Neural cell (in vitro differentiated cells): ENCODE results near the gene NUP133. TPM values are rescaled to one million over a fixed set of nuclear protein-coding genes. Genes with fewer than 3 reads are reported as not detected.

Experiments
- H2AFZ ChIP-seq: fragments of 200-600, 300-800 bp; sonication (generic), shearing (Covaris generic); 2 replicates; pipeline ENCODE4 v1.6.0; 2014; ENCODE audit warnings: low read depth, mild to moderate bottlenecking, antibody characterized with exemption, low read length, moderate library complexity
- H3F3A ChIP-seq: fragments of 200-600 bp; shearing (Covaris generic); 2 replicates; pipeline ENCODE4 v1.6.1; 2016; ENCODE audit warnings: mild to moderate bottlenecking, moderate library complexity, mixed read lengths, antibody characterized with exemption, low read length; ENCODE audit not compliant: insufficient read depth, poor library complexity, severe bottlenecking
- H3K27ac ChIP-seq: fragments of 200-600, 300-800 bp; sonication (generic), shearing (Covaris generic); 2 replicates; pipeline ENCODE4 v1.5.1; 2014; ENCODE audit warnings: mild to moderate bottlenecking, low read length, moderate library complexity
- H3K27me3 ChIP-seq: fragments of 300-800, 200-600 bp; sonication (generic), shearing (Covaris generic); 2 replicates; pipeline ENCODE4 v1.6.0; 2014; ENCODE audit warnings: mild to moderate bottlenecking, low read depth, low read length, moderate library complexity; ENCODE audit not compliant: insufficient read depth
- H3K36me3 ChIP-seq: fragments of 300-800, 200-600 bp; sonication (generic), shearing (Covaris generic); 2 replicates; pipeline ENCODE4 v1.5.1; 2014; ENCODE audit warnings: mild to moderate bottlenecking, antibody characterized with exemption, low read length, moderate library complexity; ENCODE audit not compliant: insufficient read depth
- H3K4me2 ChIP-seq: fragments of 300-800, 200-600 bp; sonication (generic), shearing (Covaris generic); 2 replicates; pipeline ENCODE4 v1.6.0; 2014; ENCODE audit warnings: mild to moderate bottlenecking, low read length
- H3K4me3 ChIP-seq: fragments of 300-800, 200-600 bp; sonication (generic), shearing (Covaris generic); 2 replicates; pipeline ENCODE4 v1.5.1; 2014; ENCODE audit warnings: mild to moderate bottlenecking, low read length, moderate library complexity
- H3K79me2 ChIP-seq: fragments of 200-600 bp; shearing (Covaris generic); replicated peaks from 2 replicates; pipeline ENCODE4 v1.6.0; 2014; ENCODE audit warnings: mild to moderate bottlenecking, low read length, moderate library complexity; ENCODE audit not compliant: insufficient read depth
- H3K9ac ChIP-seq: fragments of 300-800, 200-600 bp; sonication (generic), shearing (Covaris generic); 2 replicates; pipeline ENCODE4 v1.6.1; 2016; ENCODE audit warnings: mild to moderate bottlenecking, low read length, mixed read lengths
- H3K9me2 ChIP-seq: fragments of 200-600 bp; shearing (Covaris generic); 2 replicates; pipeline ENCODE4 v1.6.1; 2016; ENCODE audit warnings: mild to moderate bottlenecking, low read length, mixed read lengths; ENCODE audit not compliant: insufficient read depth
- H3K9me3 ChIP-seq: fragments of 200-600, 300-800 bp; sonication (generic), shearing (Covaris generic); 2 replicates; pipeline ENCODE4 v1.6.1; 2016; ENCODE audit warnings: mild to moderate bottlenecking, mixed run types, low read length, moderate library complexity, mixed read lengths
- H4K20me1 ChIP-seq: fragments of 200-600 bp; shearing (Covaris generic); 2 replicates; pipeline ENCODE4 v1.6.1; 2016; ENCODE audit warnings: mild to moderate bottlenecking, mixed run types; ENCODE audit not compliant: insufficient read depth
- EP300 ChIP-seq: fragments of 450-650 bp; conservative IDR thresholded peaks from 2 replicates; pipeline ENCODE4 v1.6.1; 2014; ENCODE audit warnings: antibody characterized with exemption, mild to moderate bottlenecking, moderate library complexity; ENCODE audit not compliant: poor library complexity, severe bottlenecking
- EZH2 ChIP-seq: fragments of 200-600, 300-800 bp; shearing (Covaris generic), sonication (generic); IDR thresholded peaks from 2 replicates; pipeline ENCODE4 v1.6.1; 2014; ENCODE audit warnings: antibody characterized with exemption, low read length, borderline replicate concordance, mild to moderate bottlenecking; ENCODE audit not compliant: insufficient read depth, poor library complexity, severe bottlenecking
- MXI1 ChIP-seq: fragments of 450-650 bp; conservative IDR thresholded peaks from 2 replicates; pipeline ENCODE4 v1.6.1; 2014; ENCODE audit warnings: antibody characterized with exemption, mild to moderate bottlenecking; ENCODE audit not compliant: poor library complexity, severe bottlenecking
- POLR2AphosphoS5 ChIP-seq: IDR thresholded peaks from 2 replicates; pipeline ENCODE4 v1.6.1; 2012
- RAD21 ChIP-seq: fragments of 450-650 bp; conservative IDR thresholded peaks from 2 replicates; pipeline ENCODE4 v1.6.1; 2014; ENCODE audit warnings: antibody characterized with exemption, mild to moderate bottlenecking, moderate library complexity
- TAF1 ChIP-seq: IDR thresholded peaks from 2 replicates; pipeline ENCODE4 v1.6.1; 2012; ENCODE audit warnings: low read depth
- polyA plus RNA-seq: library from polyadenylated mRNA; depleted of rRNA; stranded (reverse); fragments of >200 nt; gene quantifications from 2 replicates; pipeline ENCODE4 v1.2.3, GENCODE V29; 2014
- TF ChIP-seq, protein P1 (sequence below): IDR thresholded peaks from 2 replicates; pipeline ENCODE4 v1.6.1; 2012; ENCODE audit warnings: borderline replicate concordance
- TF ChIP-seq, protein P2 (sequence below): fragments of 450-650 bp; IDR thresholded peaks from 2 replicates; pipeline ENCODE4 v1.5.1; 2014; ENCODE audit warnings: antibody characterized with exemption, mild to moderate bottlenecking, moderate library complexity; ENCODE audit not compliant: poor library complexity, severe bottlenecking

The NUP133 gene
- polyA plus RNA-seq, 1 donor from 2014 or later = 73.4 TPM

DNA sequence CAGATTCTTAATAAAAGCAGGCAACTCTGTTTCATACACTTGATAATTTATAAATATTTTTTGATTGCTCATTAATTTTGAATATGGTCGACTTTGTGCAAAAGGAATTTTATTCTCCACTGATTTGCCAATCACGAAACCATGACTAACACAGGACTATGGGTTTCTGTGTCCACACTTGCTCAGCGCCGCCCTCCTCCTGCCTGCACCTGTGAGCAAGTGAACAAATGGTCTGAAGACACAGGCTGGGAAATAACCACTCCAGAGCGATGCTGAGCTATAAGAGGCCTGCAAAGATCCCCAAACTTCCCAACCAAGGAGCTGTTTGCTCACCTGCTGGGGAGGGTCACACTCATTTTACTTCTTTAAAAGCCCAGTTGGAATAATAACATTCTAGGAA lies 30.8 kb upstream of the NUP133 start:
- H4K20me1 ChIP-seq = no peaks in the 10 kb centered on the region
- H3K79me2 ChIP-seq = no peaks in the 10 kb centered on the region
- no peaks in the 10 kb centered on the region for H3K9me2 ChIP-seq
- no peak overlapping the region for H3K27ac ChIP-seq
- H3K9me3 ChIP-seq = no peaks in the 10 kb centered on the region
- no peak overlapping the region for H3K4me2 ChIP-seq
- H3K4me3 ChIP-seq = no peak overlapping the region
- H3F3A ChIP-seq = no peaks in the 10 kb centered on the region
- no peak overlapping the region for H2AFZ ChIP-seq
- no peaks in the 10 kb centered on the region for H3K27me3 ChIP-seq
- H3K36me3 ChIP-seq = peaks cover 3% of the 10 kb centered on the region
- TF ChIP-seq EP300 = no peak
- no peak for TF ChIP-seq MXI1
- TF ChIP-seq, protein P1, sequence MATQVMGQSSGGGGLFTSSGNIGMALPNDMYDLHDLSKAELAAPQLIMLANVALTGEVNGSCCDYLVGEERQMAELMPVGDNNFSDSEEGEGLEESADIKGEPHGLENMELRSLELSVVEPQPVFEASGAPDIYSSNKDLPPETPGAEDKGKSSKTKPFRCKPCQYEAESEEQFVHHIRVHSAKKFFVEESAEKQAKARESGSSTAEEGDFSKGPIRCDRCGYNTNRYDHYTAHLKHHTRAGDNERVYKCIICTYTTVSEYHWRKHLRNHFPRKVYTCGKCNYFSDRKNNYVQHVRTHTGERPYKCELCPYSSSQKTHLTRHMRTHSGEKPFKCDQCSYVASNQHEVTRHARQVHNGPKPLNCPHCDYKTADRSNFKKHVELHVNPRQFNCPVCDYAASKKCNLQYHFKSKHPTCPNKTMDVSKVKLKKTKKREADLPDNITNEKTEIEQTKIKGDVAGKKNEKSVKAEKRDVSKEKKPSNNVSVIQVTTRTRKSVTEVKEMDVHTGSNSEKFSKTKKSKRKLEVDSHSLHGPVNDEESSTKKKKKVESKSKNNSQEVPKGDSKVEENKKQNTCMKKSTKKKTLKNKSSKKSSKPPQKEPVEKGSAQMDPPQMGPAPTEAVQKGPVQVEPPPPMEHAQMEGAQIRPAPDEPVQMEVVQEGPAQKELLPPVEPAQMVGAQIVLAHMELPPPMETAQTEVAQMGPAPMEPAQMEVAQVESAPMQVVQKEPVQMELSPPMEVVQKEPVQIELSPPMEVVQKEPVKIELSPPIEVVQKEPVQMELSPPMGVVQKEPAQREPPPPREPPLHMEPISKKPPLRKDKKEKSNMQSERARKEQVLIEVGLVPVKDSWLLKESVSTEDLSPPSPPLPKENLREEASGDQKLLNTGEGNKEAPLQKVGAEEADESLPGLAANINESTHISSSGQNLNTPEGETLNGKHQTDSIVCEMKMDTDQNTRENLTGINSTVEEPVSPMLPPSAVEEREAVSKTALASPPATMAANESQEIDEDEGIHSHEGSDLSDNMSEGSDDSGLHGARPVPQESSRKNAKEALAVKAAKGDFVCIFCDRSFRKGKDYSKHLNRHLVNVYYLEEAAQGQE = no peak
- TF ChIP-seq, protein P2, sequence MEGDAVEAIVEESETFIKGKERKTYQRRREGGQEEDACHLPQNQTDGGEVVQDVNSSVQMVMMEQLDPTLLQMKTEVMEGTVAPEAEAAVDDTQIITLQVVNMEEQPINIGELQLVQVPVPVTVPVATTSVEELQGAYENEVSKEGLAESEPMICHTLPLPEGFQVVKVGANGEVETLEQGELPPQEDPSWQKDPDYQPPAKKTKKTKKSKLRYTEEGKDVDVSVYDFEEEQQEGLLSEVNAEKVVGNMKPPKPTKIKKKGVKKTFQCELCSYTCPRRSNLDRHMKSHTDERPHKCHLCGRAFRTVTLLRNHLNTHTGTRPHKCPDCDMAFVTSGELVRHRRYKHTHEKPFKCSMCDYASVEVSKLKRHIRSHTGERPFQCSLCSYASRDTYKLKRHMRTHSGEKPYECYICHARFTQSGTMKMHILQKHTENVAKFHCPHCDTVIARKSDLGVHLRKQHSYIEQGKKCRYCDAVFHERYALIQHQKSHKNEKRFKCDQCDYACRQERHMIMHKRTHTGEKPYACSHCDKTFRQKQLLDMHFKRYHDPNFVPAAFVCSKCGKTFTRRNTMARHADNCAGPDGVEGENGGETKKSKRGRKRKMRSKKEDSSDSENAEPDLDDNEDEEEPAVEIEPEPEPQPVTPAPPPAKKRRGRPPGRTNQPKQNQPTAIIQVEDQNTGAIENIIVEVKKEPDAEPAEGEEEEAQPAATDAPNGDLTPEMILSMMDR = no peak
- TF ChIP-seq TAF1 = no peak
- no peak for TF ChIP-seq POLR2AphosphoS5
- TF ChIP-seq EZH2 = no peak
- no peak overlapping the region for H3K9ac ChIP-seq

DNA sequence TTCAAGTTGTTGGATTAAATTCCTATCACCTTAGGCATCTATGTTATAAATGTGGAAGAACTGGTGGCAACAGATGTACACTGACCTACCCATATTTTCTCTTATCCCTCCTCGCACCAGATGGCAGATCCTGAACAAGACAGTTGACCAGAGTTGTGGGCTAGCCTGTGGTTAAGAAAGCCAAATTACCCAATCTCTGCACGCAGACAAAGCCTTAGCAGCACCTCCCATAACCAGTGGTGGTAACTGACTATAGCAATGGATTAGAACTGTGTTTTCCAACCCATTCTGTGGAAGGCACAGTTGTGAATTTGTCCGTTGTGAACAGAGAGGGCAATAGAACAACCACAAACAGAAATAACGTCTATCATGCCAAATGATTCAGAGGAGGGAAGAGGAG lies 29.8 kb upstream of the NUP133 start:
- H3K79me2 ChIP-seq = no peaks in the 10 kb centered on the region
- H4K20me1 ChIP-seq = no peaks in the 10 kb centered on the region
- H3K9ac ChIP-seq = no peak overlapping the region
- no peaks in the 10 kb centered on the region for H3K9me3 ChIP-seq
- no peak overlapping the region for H3K27ac ChIP-seq
- no peaks in the 10 kb centered on the region for H3F3A ChIP-seq
- H2AFZ ChIP-seq = no peak overlapping the region
- H3K4me3 ChIP-seq = no peak overlapping the region
- peaks cover 3% of the 10 kb centered on the region for H3K36me3 ChIP-seq
- no peaks in the 10 kb centered on the region for H3K9me2 ChIP-seq
- H3K27me3 ChIP-seq = no peaks in the 10 kb centered on the region
- no peak for TF ChIP-seq EP300
- no peak for TF ChIP-seq RAD21
- TF ChIP-seq, protein P2 = no peak
- no peak overlapping the region for H3K4me2 ChIP-seq
